D721Med (cell line): ENCODE results near the gene ANKRD26.
"Not testable (repeated sequence)": the region's sequence is repeated elsewhere in the genome, so short reads cannot be mapped to it uniquely, and the experiment has no call there.

Experiments
- DNase-seq: peaks from one replicate; pipeline ENCODE4 v3.0.0; 2011; ENCODE audit warnings: low spot score; ENCODE audit not compliant: insufficient read length
- FAIRE-seq: peaks from 2 replicates; lab custom pipeline; 2011; peaks lifted over from hg19 to GRCh38; lab: Jason Lieb, UNC
- TF ChIP-seq, protein P1 (sequence below): IDR thresholded peaks from 2 replicates; pipeline ENCODE4 v1.5.1; 2012; ENCODE audit warnings: mild to moderate bottlenecking, control low read depth; ENCODE audit not compliant: insufficient read depth; ENCODE audit errors: missing control alignments

The ANKRD26 gene

DNA sequence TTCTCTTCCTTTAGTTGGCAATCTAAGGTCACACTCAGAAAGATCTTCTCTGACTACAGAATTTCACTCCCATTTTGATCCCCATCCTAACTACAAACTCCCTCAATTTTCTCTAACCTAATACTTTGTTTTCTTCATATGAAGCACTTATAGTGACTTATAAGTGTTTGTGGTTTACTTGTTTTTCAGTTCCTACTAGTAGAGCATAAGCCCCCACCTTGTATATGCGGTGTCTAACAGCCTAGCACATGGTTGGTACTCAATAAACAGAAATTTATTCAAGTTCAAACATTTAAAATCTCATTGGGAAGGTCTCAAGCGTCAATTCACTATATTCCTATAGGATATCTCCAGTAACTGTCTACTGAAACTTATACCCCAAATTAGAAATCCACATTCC, 35.2 kb downstream of the ANKRD26 start:
- TF ChIP-seq, protein P1, sequence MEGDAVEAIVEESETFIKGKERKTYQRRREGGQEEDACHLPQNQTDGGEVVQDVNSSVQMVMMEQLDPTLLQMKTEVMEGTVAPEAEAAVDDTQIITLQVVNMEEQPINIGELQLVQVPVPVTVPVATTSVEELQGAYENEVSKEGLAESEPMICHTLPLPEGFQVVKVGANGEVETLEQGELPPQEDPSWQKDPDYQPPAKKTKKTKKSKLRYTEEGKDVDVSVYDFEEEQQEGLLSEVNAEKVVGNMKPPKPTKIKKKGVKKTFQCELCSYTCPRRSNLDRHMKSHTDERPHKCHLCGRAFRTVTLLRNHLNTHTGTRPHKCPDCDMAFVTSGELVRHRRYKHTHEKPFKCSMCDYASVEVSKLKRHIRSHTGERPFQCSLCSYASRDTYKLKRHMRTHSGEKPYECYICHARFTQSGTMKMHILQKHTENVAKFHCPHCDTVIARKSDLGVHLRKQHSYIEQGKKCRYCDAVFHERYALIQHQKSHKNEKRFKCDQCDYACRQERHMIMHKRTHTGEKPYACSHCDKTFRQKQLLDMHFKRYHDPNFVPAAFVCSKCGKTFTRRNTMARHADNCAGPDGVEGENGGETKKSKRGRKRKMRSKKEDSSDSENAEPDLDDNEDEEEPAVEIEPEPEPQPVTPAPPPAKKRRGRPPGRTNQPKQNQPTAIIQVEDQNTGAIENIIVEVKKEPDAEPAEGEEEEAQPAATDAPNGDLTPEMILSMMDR: no peak
- FAIRE-seq (no peak), DNase-seq (no peak)

DNA sequence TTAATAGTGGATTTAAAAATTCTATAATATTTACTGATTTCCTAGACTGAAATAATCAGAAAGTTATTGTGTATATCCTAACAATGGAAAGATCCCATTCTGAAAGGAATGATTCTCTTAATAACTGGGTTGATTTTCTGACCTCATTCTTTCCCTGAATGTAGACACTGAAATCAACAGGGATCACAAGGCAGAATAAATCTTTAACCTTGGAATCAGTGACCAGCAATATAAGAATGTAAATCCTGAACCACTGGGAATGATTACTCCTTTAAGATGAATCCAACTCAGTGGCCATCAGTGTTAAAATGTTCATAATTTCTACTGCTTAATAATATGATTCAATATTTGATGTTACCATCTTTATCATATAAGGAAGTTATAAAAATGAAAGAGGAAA, 47.6 kb downstream of the ANKRD26 start:
- no peak for FAIRE-seq
- DNase-seq: no peak
- TF ChIP-seq, protein P1: no peak

DNA sequence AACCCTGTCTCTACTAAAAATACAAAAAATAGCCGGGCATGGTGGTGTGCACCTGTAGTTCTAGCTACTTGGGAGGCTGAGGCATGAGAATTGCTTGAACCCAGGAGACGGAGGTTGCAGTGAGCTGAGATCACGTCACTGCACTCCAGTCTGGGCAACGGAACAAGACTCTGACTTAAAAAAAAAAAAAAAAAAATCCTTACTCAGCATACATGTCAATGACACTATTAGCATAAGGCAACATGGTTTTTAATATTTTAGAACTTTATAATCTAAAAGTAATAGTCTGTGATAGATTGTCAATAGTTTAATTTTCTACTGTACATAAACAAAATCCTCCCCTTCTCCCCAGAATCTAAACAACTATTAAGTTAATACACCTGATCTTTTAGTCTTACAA, 55.0 kb downstream of the ANKRD26 start:
- FAIRE-seq, DNase-seq: not testable (repeated sequence)

DNA sequence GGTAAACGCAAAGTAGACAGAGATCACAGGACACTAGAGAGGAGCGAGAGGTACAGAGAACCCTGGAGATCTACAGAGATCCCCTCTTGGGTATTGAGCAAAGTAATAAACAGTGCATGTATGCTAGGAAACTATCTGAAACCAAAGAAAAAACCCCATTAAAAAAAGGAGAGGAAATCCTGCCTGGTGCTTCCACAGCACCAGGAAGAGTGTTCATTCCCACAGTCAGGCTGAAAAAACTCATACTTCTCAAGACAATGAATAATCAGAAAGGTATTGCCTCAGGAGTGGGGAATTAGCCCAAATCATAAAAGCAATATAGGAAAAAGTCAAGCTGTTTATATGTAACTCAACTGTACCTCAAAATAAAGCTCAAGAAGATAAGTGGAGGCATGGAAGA, 59.1 kb downstream of the ANKRD26 start:
- no peak for FAIRE-seq
- TF ChIP-seq, protein P1: no peak
- no peak for DNase-seq

DNA sequence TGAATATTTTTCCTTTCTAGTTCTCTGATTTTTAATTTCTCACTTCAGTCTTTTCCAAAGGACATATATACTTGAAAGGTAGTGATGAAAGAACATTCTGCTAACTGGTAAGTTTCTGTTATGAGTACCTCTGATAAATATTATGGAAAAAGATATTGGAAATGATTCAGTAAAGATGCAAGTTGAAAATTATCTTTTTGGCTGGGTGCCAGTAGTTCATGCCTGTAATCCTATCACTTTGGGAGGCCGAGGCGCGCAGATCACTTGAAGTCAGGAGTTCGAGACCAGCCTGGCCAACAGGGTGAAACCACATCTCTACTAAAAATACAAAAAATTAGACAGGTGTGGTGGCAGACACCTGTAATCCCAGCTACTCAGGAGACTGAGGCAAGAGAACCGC, 62.1 kb downstream of the ANKRD26 start:
- TF ChIP-seq, protein P1: no peak
- no peak for DNase-seq
- FAIRE-seq: no peak

DNA sequence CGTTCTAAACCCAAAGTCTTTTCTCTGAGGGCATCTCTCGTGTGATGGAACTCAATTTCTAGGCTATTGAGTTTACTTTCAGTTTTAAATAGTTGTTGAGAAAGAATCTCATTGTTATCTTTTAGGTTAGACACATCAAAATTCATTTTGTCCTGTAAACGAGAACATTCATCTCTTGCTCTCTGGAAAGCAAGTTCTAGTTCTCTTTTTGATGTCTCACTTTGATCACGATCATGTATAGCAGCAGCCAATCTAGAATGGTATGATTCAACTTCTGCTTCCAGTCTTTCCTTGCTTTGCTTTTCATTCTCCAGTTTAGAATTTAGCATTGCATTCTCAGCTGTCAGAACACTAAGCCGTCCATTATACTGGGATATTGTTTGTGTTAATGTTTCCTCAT, 65.1 kb downstream of the ANKRD26 start:
- DNase-seq (no peak), FAIRE-seq (no peak)

DNA sequence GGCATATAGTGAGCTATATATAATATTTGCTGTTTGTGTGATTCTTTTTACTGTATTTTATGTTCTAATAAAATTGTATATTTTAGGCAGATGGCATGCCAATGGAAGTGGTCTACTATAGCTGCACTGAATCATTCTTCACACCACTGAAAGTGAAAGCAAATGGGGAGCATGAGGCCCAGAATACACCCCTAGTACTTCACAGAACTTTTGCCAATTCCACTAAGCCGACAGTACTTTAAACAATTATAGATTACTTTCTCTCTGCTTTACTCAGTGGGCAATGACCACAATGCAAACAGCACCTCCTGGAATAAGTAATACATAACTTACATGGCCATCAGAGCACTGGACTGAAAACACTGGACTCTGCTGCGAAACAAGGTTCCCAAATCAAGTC, 70.2 kb downstream of the ANKRD26 start:
- no peak for FAIRE-seq
- no peak for DNase-seq
- TF ChIP-seq, protein P1: no peak

More for the DNA sequence above, 65.1 kb downstream of the ANKRD26 start:
- TF ChIP-seq, protein P1: no peak

DNA sequence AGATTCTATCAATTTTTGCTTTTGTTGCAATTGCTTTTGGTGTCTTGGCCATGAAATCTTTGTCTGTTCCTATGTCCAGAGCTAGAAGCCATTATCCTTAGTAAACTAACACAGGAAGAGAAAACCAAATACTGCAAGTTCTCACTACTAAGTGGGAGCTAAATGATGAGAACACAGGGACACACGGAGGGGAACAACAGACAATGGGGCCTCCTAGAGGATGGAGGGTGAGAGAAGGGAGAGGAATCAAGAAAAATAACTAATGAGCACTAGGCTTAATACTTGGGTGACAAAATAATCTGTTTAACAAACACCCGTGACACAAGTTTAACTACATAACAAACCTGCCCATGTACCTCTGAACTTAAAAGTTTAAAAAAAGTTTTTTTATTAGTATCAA, 78.2 kb downstream of the ANKRD26 start:
- TF ChIP-seq, protein P1: no peak
- FAIRE-seq (no peak), DNase-seq (no peak)
